HG02970 (cell line): ENCODE data around the gene TECPR1.

Source experiments
- ATAC-seq: cut with Tn5 transposase; IDR thresholded peaks from one replicate; pipeline ENCODE4 v1.9.1; 2021; ENCODE audit warnings: mild to moderate bottlenecking, moderate library complexity, moderate number of reproducible peaks; ENCODE audit not compliant: unreplicated experiment, low FRiP score

The TECPR1 gene

DNA sequence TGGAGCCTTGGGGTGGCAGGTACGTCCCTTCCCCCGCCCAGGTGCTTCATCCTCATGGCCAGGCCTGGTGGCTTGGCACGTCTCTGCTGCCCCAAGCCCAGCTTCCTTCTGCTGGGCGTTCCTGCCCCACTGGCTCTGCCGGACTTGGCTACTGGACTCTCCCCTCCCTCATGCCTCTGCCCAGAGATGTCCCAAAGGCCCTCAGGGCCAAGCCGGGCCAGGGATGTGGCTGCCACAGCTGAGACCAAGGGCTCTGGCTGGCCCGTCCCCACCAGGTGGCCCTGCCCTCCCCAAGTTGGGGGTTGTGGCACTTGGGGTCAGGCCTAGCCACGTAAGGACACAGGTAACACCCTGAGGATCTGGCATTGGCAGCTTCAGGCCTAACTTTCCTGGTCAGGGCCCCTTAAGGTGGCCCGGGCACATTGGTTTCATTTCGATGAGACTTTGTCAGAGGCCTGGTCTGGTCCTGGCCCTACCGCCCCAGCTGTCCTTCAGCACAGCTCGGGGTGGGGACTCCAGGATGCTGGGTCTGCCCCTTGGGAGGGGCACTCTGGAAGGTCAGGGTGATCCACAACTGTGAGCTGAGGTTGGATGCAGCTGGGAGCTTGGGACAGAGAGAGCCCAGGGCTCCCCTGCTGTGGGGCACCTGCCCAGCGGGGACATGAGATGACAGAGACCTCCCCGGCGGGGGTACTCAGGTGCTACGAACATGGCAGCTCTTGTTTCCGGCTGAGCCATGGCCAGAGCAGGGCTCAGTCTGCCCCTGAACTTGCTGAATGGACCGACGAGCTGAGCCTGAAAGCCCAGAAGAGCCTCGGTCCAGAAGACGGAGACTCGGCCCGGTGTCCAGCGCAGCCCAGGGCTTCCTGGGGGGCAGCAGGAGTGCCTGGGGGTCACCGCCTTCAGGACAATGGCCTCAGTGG is 37.9 kb downstream of the TECPR1 start:
- no peak for ATAC-seq

DNA sequence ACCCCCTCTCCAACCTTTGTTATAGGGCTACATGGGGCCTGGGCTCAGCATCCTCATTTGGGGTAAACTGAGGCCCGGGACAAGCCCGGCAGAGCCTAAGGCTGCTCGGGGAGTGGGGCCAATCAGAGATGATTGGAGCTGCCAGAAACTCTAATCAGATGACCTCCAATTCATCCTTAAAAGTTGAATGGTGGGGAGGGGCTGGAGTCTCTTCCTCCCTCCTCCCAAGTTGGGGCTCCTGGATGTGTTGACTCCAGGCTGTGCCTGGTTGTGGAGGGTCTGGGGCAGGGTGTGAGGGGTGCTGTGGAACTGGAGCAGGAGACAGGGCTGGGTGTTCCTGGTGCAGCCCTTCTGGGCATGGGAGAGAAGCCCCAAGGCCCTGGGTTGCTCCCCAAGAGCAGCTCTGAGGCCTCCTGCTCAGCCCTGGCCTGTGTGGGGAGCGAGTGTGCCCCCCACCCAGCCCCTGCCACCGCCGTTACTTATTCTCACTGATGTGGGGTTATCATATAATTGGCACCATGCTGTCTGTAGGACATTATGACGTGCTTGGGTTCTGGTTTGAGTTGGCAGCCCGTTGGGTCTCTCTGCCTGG is 38.6 kb downstream of the TECPR1 start:
- ATAC-seq = no peak

DNA sequence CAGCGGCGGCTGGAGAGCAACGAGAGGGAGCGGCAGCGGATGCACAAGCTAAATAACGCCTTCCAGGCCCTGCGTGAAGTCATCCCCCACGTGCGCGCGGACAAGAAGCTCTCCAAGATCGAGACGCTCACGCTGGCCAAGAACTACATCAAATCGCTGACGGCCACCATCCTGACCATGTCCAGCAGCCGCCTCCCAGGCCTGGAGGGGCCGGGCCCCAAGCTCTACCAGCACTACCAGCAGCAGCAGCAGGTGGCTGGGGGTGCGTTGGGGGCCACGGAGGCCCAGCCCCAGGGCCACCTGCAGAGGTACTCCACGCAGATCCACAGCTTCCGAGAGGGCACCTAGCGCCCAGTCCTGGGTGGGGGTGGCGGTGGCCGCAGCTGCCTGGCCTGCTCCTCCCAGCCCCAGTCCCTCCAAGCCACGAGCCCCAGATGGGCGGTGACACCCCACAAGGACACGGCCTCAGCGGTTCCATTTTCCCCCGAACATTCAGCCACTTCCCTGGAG is 39.4 kb downstream of the TECPR1 start:
- ATAC-seq = no peak

DNA sequence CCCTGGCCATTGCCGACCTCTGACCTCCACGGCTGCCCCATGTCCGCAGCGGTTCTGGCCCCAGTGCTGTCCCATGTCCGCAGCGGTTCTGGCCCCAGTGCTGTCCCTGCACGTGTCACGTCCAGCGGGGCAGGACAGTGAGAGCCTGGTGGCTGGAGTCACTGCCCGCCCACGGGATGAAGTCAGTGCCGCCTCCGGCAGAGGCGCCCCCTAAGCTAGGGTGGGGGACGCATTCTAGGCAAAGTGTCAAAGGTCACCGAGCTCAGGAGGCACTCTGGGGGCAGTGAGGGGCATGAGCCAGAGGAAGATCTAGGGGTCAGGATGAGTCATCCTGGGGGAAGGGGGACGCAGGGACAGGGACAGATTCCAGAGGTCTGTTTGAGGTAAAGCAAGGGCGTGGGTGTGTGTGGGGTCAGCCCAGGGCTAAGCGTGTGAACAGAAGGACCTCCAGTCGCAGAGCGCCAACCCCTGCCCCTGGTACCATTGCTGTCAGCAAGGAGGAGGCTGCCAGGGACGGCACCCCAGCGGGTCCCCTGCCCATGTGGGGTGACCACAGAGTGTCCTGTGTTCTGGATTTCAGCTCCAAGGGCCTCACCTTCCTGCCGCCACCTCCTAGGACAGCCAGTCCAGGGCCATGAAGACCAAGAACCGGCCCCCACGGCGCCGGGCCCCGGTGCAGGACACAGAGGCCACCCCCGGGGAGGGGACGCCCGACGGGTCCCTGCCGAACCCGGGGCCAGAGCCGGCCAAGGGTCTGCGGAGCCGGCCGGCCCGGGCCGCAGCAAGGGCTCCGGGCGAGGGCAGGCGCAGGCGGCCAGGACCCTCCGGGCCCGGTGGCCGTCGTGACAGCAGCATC is 40.1 kb downstream of the TECPR1 start:
- ATAC-seq = no peak

DNA sequence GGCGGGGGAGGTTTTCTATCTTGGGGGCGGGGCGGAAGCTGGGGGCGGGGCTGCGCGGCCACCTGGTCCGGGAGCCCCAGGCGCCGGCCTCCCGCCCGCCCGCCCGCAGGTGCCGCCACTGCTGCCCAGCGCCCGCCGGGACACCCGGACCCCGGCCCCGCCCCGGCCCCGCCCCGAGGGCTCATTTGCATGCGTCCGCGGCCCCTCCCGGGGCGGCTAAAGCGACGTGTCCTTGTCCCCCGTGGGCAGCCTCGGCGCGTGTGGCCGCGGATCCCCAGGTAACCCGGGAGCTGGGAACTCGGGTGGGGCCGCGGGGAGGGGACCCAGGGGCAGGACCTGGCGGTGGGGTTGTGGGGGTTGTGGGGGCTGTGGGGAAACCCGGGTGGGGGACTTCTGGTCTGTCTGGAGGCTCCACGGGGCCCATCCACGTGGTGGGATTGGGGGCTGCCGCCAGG is 40.8 kb downstream of the TECPR1 start, which contains the start of gene BHLHA15:
Gene BHLHA15, plus strand, starts transcription at position 219 of the 455 bp plus-strand sequence. CDS start 871 bp downstream, outside the sequence.
- no peak for ATAC-seq

DNA sequence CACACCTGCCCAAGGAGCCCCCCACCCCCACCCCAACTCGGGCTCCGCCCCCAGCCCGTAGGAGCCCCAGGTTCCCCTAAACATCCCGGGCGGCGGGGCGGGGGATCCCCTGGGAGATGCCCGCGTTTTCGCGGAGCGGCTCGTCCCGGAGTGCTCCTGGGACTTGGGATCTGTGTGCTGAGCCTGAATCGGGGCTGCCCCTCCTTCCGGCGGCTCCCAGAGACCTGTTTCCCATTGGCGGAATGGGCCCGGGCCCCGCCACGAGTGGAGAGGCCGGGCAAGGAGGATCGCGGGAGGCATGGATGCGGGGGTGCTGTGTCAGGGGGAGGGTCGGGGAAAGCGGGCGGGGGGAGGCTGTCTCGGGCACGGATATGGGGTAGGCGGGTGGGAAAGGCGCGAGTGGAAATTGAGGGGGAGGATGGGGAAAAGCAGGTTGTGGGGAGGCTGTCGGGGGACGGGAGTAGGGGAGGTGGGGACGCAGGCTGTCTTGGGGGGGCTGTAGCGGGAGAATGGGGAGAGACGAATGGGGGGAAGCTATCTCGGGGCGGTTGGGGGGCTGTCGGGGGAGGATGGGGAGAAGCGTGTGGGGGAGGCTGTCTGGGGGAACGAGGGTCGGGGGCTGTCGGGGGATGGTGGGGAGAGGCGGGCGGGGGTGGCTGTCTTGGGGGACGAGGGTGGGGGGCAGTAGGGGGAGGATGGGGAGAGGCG is 41.4 kb downstream of the TECPR1 start:
- ATAC-seq = no peak

DNA sequence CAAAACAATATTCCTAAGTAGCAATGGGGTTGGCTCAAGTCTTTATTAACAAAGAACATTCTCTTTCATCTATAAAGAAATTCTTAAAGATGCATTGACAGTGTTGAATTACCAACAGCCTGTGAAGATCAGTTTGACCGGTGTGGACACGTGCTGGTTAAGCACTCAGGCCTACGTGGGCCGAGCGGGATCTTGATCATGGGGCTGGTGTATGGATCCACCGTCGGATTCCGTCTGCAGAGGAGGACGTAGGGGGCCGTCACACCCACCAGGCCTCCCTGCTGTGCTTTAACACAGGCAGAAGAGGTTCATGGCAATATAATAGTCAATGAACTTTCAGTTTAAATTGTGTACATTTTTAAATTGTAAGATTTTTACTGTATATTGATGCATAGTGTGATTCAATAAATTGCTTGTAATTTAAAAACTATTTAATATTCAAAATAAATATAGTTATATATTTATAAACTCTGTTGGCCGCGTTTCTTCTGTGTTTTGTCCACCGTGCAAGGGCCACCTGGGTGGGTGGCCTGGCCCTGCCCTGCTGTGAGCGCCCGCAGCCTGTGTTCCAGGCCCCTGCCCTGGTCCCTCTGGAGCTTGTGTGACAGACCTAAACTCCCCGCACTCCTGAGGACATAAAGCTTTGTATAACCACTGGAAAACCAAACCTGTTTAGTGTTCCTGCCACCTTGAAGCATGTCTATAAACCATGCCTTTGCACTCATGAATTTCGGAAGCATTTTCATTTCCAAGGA is 42.7 kb downstream of the TECPR1 start:
- ATAC-seq = no peak

DNA sequence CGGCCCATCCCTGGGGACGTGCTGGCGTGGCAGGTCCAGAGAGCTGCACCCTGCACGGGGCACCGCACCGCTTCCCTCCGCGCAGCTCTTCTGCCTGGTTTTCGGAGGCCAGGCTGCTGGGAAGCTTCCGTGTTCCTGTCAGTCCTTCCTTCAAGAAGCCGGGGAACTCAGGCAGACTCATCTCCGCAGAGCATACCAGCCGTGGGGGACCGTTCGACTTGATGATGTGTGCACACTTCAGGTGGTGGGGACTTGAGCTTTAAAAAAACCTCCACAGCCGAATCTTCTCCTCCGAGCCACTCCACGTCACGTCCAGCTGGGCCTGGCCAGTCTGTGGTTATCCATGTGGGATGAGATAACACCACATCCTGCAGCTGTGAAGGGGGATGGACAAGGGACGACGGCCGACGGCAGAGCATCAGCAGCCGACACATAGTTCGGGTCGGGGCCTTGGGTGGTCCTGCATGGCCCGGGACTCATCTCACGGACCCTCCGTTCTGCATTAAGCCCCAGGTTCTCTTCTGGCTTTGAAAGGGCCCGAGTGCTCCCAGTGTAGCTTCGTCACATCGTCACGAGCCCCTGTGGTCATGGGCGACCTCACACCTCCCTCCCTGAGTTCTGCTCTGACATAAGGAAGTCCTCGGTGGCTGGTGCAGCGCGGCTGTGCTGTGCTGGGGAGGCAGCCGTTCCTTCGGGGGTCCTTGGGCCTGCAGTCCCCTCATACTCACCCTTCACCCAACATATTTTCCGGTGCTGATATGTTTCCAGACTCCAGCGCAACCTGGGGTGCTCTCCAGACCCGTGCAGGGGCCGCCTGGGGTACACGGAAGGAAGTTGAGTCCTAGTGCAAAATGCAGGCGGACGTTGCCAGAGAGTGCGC is 45.3 kb downstream of the TECPR1 start:
- ATAC-seq = no peak

DNA sequence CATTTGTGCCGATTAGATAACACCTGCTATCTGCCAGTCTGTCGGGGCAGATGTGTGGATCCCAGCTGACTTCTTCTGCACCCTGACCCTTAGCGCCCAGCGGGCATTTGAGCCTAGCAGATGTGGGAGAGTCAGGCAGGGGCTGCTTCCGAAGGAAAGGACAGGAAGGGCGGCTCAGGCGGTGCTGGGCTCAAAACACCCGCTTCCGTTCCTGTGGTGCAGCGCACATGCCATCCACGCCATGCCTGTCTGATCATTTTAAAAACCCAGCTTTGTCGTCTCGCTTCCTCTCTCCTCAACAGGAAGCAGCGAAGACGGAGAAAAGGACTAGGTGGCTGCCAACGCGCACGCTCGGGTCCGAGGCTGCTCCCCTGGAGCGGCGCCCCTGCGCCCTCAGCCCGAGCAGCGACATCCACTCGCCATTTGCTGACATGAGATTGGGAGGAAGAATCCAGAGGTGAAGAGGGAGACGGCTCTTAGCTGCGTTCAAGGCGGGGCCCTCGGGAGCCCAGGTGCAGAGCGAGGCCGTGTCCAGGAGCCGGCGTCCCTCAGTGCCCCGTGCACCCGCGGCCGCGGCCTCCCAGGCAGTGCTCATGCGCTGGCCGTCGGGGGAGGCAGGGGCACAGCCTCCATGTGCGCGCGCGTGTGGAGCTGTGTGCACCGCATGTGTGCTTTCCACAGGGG is 46.7 kb downstream of the TECPR1 start:
- ATAC-seq = no peak

DNA sequence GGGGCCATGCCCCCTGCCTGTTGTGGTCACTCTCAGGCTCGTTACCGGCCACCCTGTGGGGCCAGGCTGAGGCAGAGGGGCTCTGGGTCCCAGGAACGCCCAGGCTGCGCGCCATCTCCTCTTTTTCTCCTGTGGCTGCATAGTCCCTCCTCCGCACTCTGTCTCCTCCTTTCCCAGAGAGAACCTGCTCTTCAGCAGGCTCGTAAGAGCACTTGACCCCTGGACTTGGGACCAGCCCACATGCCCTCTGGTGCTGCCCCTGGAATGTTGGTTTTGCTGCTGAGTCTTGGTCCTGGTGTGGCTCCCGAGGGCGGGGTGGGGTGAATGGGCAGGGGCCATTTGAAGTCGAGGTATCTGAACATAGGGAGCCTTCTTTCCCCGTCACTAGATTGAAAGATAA is 47.4 kb downstream of the TECPR1 start:
- ATAC-seq = no peak

DNA sequence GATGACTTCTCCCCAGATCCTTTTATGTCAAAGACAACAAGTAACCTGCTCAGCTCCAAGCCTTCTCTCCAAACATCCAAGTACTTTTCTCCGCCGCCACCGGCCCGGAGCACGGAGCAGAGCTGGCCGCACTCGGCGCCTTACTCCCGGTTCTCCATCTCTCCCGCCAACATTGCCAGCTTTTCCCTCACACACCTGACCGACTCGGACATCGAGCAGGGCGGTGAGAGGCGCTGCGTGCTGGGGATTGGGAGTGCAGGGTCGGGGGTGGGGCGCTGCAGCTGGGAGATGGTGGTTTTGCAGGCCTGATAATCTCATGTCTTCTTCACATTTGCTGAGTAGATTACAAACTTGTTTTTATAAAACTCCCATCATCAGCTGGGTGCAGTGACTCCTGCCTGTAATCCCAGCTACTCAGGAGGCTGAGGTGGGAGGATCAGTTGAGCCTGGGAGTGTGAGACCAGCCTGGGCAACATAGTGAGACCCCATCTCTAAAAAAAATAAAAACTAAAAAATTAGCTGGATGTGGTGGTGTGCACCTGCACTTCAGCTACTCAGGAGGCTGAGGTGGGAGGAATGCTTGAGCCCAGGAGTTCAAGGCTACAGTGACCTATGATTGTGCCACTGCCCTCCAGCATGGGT is 47.9 kb downstream of the TECPR1 start:
- no peak for ATAC-seq

DNA sequence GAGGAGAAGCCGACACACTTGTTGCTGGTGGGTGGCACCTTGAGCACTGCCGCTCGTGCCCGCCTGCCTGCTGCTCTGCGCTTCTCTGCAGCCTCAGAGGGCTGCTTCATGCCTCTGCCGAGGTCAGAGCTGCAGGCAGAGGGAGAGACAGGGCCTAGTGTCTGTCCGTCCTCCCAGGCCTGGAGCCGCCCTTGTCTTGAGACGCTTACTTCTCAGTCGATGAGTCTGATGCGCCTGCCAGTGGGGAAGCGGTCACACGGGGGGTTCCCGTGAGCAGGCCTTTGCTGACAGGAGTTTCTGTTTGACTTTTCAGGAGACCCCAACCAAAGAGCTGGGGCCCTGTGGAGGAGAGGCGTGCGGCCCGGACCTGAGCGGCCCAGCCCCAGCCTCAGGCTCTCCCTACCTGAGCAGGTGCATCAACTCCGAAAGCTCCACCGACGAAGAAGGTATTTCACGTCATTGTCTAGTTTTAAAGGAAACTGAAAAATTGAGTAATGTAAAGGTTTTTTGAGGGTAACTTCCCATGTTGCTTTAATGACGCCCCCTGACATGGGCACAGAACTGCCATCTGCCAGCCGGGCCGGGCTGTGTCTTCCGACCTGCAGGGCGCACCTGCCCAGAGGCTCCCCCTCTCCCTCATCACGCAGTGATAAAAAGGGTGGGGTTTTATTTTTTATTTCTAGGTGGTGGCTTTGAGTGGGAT is 48.6 kb downstream of the TECPR1 start:
- ATAC-seq = peak; percentile 39

DNA sequence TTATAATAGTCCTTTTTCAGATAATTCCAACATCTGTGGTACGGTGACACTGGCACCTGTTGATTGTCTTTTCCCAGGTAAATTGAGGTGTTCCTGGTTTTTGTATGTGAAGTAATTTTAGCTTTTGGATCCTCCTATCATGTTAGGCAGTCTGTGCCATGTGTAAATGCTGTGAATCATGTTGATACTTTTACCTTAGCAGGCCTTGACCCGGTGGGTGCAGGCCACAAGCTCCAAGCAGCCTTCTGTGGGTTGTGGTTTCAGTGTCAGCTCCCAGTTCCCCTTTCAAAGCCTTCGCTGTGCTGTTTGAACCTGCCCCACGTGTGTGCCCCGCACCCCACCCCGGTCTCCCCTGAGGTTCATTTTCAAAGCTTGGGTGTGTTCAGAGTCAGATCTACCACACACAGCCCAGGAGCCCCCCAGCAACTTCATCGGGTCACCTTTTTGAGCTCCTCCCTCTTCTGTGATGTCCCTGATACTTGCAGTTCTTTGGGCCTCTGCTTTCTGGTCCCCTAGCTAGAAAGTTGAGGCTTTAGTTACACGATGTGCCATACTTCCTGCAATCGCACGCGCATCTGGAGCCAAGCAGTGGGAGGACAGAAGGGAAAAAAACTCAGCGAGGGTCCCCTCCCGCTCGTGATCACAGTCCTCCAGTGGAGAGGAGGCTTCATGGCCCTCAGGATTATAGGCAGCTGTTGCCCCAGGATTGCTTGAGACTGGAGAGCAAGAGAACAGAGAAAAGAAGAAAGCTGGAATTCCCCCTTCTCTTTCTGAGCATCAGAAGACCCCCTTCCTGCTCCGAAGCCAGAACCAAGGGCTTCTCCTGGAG is 49.5 kb downstream of the TECPR1 start:
- ATAC-seq = peak; percentile 90

DNA sequence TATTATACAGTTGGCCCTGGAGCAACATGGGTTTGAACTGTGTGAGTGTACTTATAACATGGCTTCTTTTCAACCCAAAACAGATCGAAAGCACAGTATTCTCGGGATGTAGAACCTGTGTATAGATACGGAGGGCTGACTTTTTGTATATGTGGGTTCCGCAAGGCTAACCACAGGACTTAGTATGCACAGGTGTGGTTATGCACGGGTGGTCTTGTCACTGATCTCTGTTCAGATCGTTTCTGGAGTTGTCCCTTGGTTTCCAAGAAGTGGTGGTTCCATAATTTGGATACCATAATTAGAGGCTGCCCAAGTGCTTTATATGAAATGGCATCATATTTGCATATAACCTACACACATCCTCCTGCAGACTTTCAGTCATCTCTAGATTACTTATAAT is 51.7 kb downstream of the TECPR1 start:
- no peak for ATAC-seq

DNA sequence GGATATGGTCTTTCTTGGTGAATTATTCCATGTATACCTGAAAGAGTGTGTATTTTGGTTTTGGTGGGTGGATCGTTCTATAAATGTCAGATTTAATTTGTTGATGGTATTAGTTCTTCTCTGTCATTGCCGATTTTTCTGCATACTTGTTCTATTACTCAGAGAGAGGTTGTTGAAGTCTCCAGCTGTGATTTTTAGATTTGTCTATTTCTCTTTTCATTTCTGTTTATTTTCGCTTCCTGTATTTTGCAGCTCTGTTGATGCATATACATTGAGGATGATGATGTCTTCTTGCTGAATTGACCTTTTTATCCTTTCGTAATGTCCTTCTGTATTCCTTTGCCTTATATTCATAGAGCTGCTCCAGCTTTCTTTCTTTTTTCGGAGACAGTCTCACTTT is 52.9 kb downstream of the TECPR1 start:
- no peak for ATAC-seq
